ENCODE data around the gene PARG. TPM values are rescaled to one million over a fixed set of nuclear protein-coding genes. Genes with fewer than 3 reads are reported as not detected.

Gene PARG
- total and polyA plus RNA-seq, 2 donors (not counting 3 experiments of a cell fraction or from before 2014, with no cell fraction given), result 6.1 to 27.6 TPM

GRCh38 chr10:49831352-49832035, 110.3 kb downstream of the PARG start:
- intact Hi-C loops (cut with micrococcal nuclease) (loop anchor here (1.0 to 2.0 kb wide), 2 partner anchors 15 to 279 kb away; no protein-coding TSS in a partner anchor), dilution Hi-C loops (cut with MboI; ENCODE audit: extremely low pct_ligation_motif_present, low sequenced_read_pairs) (no loop called here)
- H3K9me1 ChIP-seq (replicated peaks; ENCODE audit: control insufficient read depth, extremely low read depth, insufficient read depth, low read length), result no peaks in the 10 kb centered on the region
- TF ChIP-seq EZH2 (IDR thresholded peaks at IDR 0.05; ENCODE audit: borderline replicate concordance, low read depth, low read length, severe bottlenecking), result no peak
- peak; percentile 67 for TF ChIP-seq GATA2 (IDR thresholded peaks at IDR 0.05; ENCODE audit: insufficient read depth, insufficient read length, low read depth, low read length)
- peak; percentile 56 for TF ChIP-seq POLR2AphosphoS5 (IDR thresholded peaks at IDR 0.05; ENCODE audit: insufficient read depth, low read depth, low read length)
- no peak for TF ChIP-seq MYC (IDR thresholded peaks at IDR 0.05; ENCODE audit: low read depth, low read length)
- TF ChIP-seq POLR2A (IDR thresholded peaks at IDR 0.05; ENCODE audit: low read depth, low read length), result peak; percentile 17
- TF ChIP-seq CTCF (IDR thresholded peaks at IDR 0.05; ENCODE audit: extremely low read depth in 1 of 2, insufficient read depth in 1 of 2, low read depth in 1 of 2, low read length in 2 of 2), result no peak
- TF ChIP-seq FOS (IDR thresholded peaks at IDR 0.05; ENCODE audit: borderline replicate concordance, insufficient read depth, low read length), result no peak
- peak; percentile 18 for TF ChIP-seq MAX (IDR thresholded peaks at IDR 0.05; ENCODE audit: insufficient read depth, insufficient read length)
- TF ChIP-seq JUN (IDR thresholded peaks at IDR 0.05; ENCODE audit: borderline replicate concordance, insufficient read depth, insufficient read length, low read depth), result peak; percentile 26
- peak overlapping the region; percentile 88 for H2AFZ ChIP-seq (ENCODE audit: low read depth, low read length)
- no peaks in the 10 kb centered on the region for H3K27me3 ChIP-seq (ENCODE audit: control insufficient read depth in 2 of 2, insufficient read depth in 2 of 2, low read length in 2 of 2)
- H3K9ac ChIP-seq (replicated peaks; ENCODE audit: extremely low read depth, insufficient read depth, low read length), result peak overlapping the region; percentile 55
- no peaks in the 10 kb centered on the region for H3K36me3 ChIP-seq (ENCODE audit: control insufficient read depth in 2 of 2, extremely low read depth in 1 of 2, insufficient read depth in 2 of 2, low read length in 2 of 2)
- peak overlapping the region; percentile 78 for H3K4me2 ChIP-seq (ENCODE audit: insufficient read depth, low read length)
- FAIRE-seq (peak; percentile 75), DNase-seq (ENCODE audit: low read depth, low spot score) (peak; percentile 88)
- ChIA-PET CTCF (interaction anchor here (1.0 kb wide), 1 partner anchor 10 kb away, joined by 5 read pairs; no protein-coding TSS in a partner anchor), POLR2A (interaction anchor here (0.5 kb wide), 1 partner anchor 24 kb away, joined by 3 read pairs; no protein-coding TSS in a partner anchor)
- TSS peak; percentile 85 for BruUV-seq (replicated peaks)
- H3K4me1 ChIP-seq (ENCODE audit: control insufficient read depth, extremely low read depth, insufficient read depth, low read length), result peaks cover 30% of the 10 kb centered on the region
- H3K79me2 ChIP-seq (ENCODE audit: control insufficient read depth, insufficient read depth, low read length), result no peaks in the 10 kb centered on the region
- peak overlapping the region; percentile 90 for H3K27ac ChIP-seq (ENCODE audit: insufficient read depth, low read depth, low read length)
- peak overlapping the region in 1 of 3 experiments; percentile 22 for H3K4me3 ChIP-seq (replicated peaks in 1 of 3; ENCODE audit: insufficient read depth in 1 of 3, low read depth in 1 of 3, low read length in 3 of 3)
- no peaks in the 10 kb centered on the region for H4K20me1 ChIP-seq (replicated peaks; ENCODE audit: control insufficient read depth, extremely low read depth, insufficient read depth, low read length)
- no peaks in the 10 kb centered on the region for H3K9me3 ChIP-seq (replicated peaks; ENCODE audit: control insufficient read depth, insufficient read depth, low read length)

Data from endothelial cell of umbilical vein (primary cell).